OCI-LY7 (cell line): ENCODE data around the gene MFN1.

Experiments used
- EZH2phosphoT487 ChIP-seq: fragments of 200-600 bp; sonication (generic); IDR thresholded peaks from 2 replicates; pipeline ENCODE4 v1.6.1; 2018; ENCODE audit warnings: low read depth, borderline replicate concordance, mild to moderate bottlenecking, mixed run types, antibody characterized with exemption, low read length, moderate library complexity, mixed read lengths
- TF ChIP-seq, protein P1 (sequence below): fragments of 200-600 bp; sonication (generic); conservative IDR thresholded peaks from 2 replicates; pipeline ENCODE4 v1.5.1; 2014; ENCODE audit warnings: mild to moderate bottlenecking, antibody characterized with exemption, low read length, moderate library complexity, mixed read lengths

DNA sequence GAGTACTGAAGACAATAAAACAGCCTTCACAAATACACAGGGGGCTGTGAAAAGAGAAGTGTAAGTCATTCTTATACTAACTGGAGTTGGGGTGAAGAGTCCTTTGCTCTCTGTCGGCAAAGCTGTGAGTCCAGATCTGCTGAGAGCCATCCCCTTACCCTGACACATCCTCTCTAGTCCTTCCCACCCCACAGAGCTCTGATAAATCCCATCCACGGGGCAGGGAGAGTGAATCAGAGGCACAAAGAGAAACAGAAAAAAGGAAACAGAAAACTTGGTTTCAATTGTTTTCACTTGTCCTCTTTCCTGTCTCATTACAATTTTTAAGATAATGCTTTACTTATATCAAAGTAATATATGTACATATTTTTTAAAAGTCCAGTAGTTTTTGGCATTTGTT is 42.9 kb upstream of the MFN1 start:
- TF ChIP-seq, protein P1, sequence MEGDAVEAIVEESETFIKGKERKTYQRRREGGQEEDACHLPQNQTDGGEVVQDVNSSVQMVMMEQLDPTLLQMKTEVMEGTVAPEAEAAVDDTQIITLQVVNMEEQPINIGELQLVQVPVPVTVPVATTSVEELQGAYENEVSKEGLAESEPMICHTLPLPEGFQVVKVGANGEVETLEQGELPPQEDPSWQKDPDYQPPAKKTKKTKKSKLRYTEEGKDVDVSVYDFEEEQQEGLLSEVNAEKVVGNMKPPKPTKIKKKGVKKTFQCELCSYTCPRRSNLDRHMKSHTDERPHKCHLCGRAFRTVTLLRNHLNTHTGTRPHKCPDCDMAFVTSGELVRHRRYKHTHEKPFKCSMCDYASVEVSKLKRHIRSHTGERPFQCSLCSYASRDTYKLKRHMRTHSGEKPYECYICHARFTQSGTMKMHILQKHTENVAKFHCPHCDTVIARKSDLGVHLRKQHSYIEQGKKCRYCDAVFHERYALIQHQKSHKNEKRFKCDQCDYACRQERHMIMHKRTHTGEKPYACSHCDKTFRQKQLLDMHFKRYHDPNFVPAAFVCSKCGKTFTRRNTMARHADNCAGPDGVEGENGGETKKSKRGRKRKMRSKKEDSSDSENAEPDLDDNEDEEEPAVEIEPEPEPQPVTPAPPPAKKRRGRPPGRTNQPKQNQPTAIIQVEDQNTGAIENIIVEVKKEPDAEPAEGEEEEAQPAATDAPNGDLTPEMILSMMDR, result no peak
- TF ChIP-seq EZH2phosphoT487, result no peak
